Activated B cell treated with CpG ODN at 0.5 μM for 24 hours (primary cell): ENCODE measurements around the gene ZNF672. TPM values are rescaled to one million over a fixed set of nuclear protein-coding genes. Genes with fewer than 3 reads are reported as not detected.
A peak's percentile ranks its signal among the peaks of the same experiment; 100 is the strongest.
"Not testable (repeated sequence)": the region's sequence is repeated elsewhere in the genome, so short reads cannot be mapped to it uniquely, and the experiment has no call there.

Source experiments
- ATAC-seq: fragments of 200-7000 bp; cut with Tn5 transposase; one replicate; pipeline ENCODE4 v1.10.0; 2021; ENCODE audit warnings: low read depth, mild to moderate bottlenecking, moderate library complexity
- CTCF ChIA-PET: fragments of 350-600 bp; sonication (Branson Sonifier 250); formaldehyde crosslinking; loops from one replicate; lab custom pipeline; 2021; ENCODE audit warnings: antibody characterized with exemption; lab: Charles Lee
- POLR2A ChIA-PET: fragments of 350-600 bp; sonication (Branson Sonifier 250); formaldehyde crosslinking; loops from one replicate; lab custom pipeline; 2021; ENCODE audit warnings: antibody characterized with exemption; lab: Charles Lee
- DNase-seq: peaks from one replicate; pipeline ENCODE4 v3.0.0; 2022
- H3K27ac Mint-ChIP-seq: one replicate; pipeline ENCODE4 v1.8.0; 2020; ENCODE audit warnings: mixed read lengths
- H3K27me3 Mint-ChIP-seq: one replicate; pipeline ENCODE4 v1.8.0; 2021; ENCODE audit warnings: mixed read lengths
- H3K36me3 Mint-ChIP-seq: one replicate; pipeline ENCODE4 v1.8.0; 2021; ENCODE audit warnings: low read depth, mixed read lengths
- H3K4me1 Mint-ChIP-seq: one replicate; pipeline ENCODE4 v1.8.0; 2021; ENCODE audit warnings: mixed read lengths
- H3K4me3 Mint-ChIP-seq: one replicate; pipeline ENCODE4 v1.8.0; 2020; ENCODE audit warnings: mild to moderate bottlenecking, mixed read lengths
- H3K9me3 Mint-ChIP-seq: one replicate; pipeline ENCODE4 v1.8.0; 2020; ENCODE audit warnings: mixed read lengths
- intact Hi-C: fragments of 100-400 bp; cut with micrococcal nuclease; formaldehyde crosslinking; loops from one replicate; pipeline ENCODE4 v1.15.1; 2024
- total RNA-seq: library from RNA; stranded (reverse); gene quantifications from 2 replicates; pipeline ENCODE4 v1.2.3, GENCODE V29; 2022
- TF ChIP-seq, protein P1 (sequence below): fragments of 200-600 bp; IDR thresholded peaks from one replicate; pipeline ENCODE4 v1.8.0; 2022; ENCODE audit warnings: antibody characterized with exemption, mild to moderate bottlenecking

Gene ZNF672
- total RNA-seq, 1 donor from 2014 or later, result 47.0 TPM

- Mint-ChIP-seq H3K27ac (no peak overlapping the region), H3K4me1 (peaks cover 63% of the 10 kb centered on the region), H3K4me3 (no peak overlapping the region), H3K36me3 (peaks cover 13% of the 10 kb centered on the region), H3K9me3 (peaks cover 22% of the 10 kb centered on the region), H3K27me3 (no peaks in the 10 kb centered on the region)
- POLR2A ChIA-PET, result interaction anchor here (1.1 kb wide), 1 partner anchor 56 kb away, joined by 4 read pairs; the partner anchor contains the start of gene ZNF692
- ATAC-seq, result no peak
- CTCF ChIA-PET, result no interaction called here
- intact Hi-C loops, result no loop called here
- TF ChIP-seq, protein P1, sequence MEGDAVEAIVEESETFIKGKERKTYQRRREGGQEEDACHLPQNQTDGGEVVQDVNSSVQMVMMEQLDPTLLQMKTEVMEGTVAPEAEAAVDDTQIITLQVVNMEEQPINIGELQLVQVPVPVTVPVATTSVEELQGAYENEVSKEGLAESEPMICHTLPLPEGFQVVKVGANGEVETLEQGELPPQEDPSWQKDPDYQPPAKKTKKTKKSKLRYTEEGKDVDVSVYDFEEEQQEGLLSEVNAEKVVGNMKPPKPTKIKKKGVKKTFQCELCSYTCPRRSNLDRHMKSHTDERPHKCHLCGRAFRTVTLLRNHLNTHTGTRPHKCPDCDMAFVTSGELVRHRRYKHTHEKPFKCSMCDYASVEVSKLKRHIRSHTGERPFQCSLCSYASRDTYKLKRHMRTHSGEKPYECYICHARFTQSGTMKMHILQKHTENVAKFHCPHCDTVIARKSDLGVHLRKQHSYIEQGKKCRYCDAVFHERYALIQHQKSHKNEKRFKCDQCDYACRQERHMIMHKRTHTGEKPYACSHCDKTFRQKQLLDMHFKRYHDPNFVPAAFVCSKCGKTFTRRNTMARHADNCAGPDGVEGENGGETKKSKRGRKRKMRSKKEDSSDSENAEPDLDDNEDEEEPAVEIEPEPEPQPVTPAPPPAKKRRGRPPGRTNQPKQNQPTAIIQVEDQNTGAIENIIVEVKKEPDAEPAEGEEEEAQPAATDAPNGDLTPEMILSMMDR, result no peak
- no peak for DNase-seq
Observed at GRCh38 chr1:248802454-248802853, 35.6 kb upstream of the ZNF672 start.

- POLR2A ChIA-PET, result interaction anchor here (2.6 kb wide), 1 partner anchor 12 kb away, joined by 22 read pairs; no protein-coding TSS in a partner anchor
- Mint-ChIP-seq H3K27ac (peak overlapping the region; percentile 97), H3K4me1 (peaks cover 63% of the 10 kb centered on the region), H3K9me3 (peaks cover 15% of the 10 kb centered on the region)
- H3K27me3 Mint-ChIP-seq, intact Hi-C loops, DNase-seq, H3K4me3 Mint-ChIP-seq, H3K36me3 Mint-ChIP-seq, ATAC-seq: not testable (repeated sequence)
- CTCF ChIA-PET, result interaction anchor here (3.7 to 7.2 kb wide), 3 partner anchors 8 to 183 kb away, joined by 23 to 218 read pairs (median 45); no protein-coding TSS in a partner anchor
Observed at GRCh38 chr1:248803501-248803900, 34.5 kb upstream of the ZNF672 start.

- intact Hi-C loops, result loop anchor here (1.0 to 5.0 kb wide), 5 partner anchors 13 to 1123 kb away; no protein-coding TSS in a partner anchor
- TF ChIP-seq, protein P1, result no peak
- Mint-ChIP-seq H3K4me3 (peak overlapping the region; percentile 80), H3K36me3 (peaks cover 11% of the 10 kb centered on the region), H3K4me1 (peaks cover 61% of the 10 kb centered on the region), H3K27me3 (no peaks in the 10 kb centered on the region), H3K27ac (peak overlapping the region; percentile 97), H3K9me3 (peaks cover 13% of the 10 kb centered on the region)
- peak; percentile 93 for ATAC-seq
- POLR2A ChIA-PET, result interaction anchor here (0.6 to 3.4 kb wide), 18 partner anchors 11 to 185 kb away, joined by 3 to 26 read pairs (median 7); partner anchors contain the start of genes SH3BP5L and ZNF672
- CTCF ChIA-PET, result interaction anchor here (0.9 to 7.2 kb wide), 18 partner anchors 9 to 562 kb away, joined by 3 to 218 read pairs (median 14); partner anchors contain the start of genes SH3BP5L and ZNF692
- DNase-seq, result peak; percentile 37
Observed at GRCh38 chr1:248804771-248805681, 33.0 kb upstream of the ZNF672 start.

GRCh38 chr1:248805876-248806275 is 32.1 kb upstream of the ZNF672 start:
- POLR2A ChIA-PET, result interaction anchor here (0.7 to 3.4 kb wide), 11 partner anchors 12 to 184 kb away, joined by 3 to 26 read pairs (median 9); partner anchors contain the start of genes SH3BP5L and ZNF672
- DNase-seq (no peak), ATAC-seq (no peak)
- Mint-ChIP-seq H3K27me3 (no peaks in the 10 kb centered on the region), H3K27ac (peak overlapping the region; percentile 97), H3K4me3 (peak overlapping the region; percentile 15), H3K9me3 (peaks cover 13% of the 10 kb centered on the region), H3K36me3 (peaks cover 16% of the 10 kb centered on the region), H3K4me1 (peaks cover 62% of the 10 kb centered on the region)
- CTCF ChIA-PET, result interaction anchor here (1.0 to 7.2 kb wide), 18 partner anchors 10 to 562 kb away, joined by 3 to 218 read pairs (median 14); partner anchors contain the start of gene SH3BP5L
- TF ChIP-seq, protein P1, result no peak
- intact Hi-C loops, result loop anchor here (1.0 to 5.0 kb wide), 6 partner anchors 14 to 1124 kb away; no protein-coding TSS in a partner anchor

GRCh38 chr1:248807067-248807737 is 30.8 kb upstream of the ZNF672 start:
- CTCF ChIA-PET, result interaction anchor here (0.6 to 7.2 kb wide), 17 partner anchors 11 to 564 kb away, joined by 3 to 218 read pairs (median 6); partner anchors contain the start of genes OR14I1 and SH3BP5L
- TF ChIP-seq, protein P1, result peak; percentile 96
- H3K27me3 Mint-ChIP-seq, result no peaks in the 10 kb centered on the region
- peaks cover 54% of the 10 kb centered on the region for H3K4me1 Mint-ChIP-seq
- H3K27ac Mint-ChIP-seq, result peak overlapping the region; percentile 97
- H3K9me3 Mint-ChIP-seq, result peaks cover 5% of the 10 kb centered on the region
- peaks cover 19% of the 10 kb centered on the region for H3K36me3 Mint-ChIP-seq
- intact Hi-C loops, result loop anchor here (1.0 to 5.0 kb wide), 5 partner anchors 104 to 1125 kb away; no protein-coding TSS in a partner anchor
- peak overlapping the region; percentile 24 for H3K4me3 Mint-ChIP-seq
- peak; percentile 53 for ATAC-seq
- DNase-seq, result peak; percentile 58
- POLR2A ChIA-PET, result interaction anchor here (0.6 to 3.4 kb wide), 4 partner anchors 14 to 286 kb away, joined by 3 to 26 read pairs (median 12); no protein-coding TSS in a partner anchor
